ENCODE data around the gene LYZL2. TPM values are rescaled to one million over a fixed set of nuclear protein-coding genes. Genes with fewer than 3 reads are reported as not detected.
"Not testable (repeated sequence)": the region's sequence is repeated elsewhere in the genome, so short reads cannot be mapped to it uniquely, and the experiment has no call there.

LYZL2 gene
- total RNA-seq, 8 experiments from 2014 or later, result not detected

DNA sequence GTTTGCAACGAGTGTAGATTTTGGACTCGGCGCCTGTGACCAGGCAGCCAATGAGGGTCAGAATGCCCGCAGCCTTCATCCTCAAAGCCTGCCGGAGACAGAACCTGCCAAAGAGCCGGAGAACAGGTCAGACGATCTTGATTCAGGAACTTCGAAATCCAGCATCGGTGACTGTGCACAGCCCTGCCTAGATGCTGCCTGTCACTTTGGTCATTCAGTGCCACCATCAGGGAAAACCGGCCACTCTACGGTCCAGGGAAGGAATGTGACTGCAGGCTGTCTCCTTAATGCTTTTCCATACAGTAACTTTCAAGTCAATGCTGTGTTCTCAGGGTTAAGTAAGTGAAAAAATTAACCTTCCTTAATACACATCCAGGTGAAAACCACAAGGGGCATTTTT lies 2.7 kb downstream of the LYZL2 start:
- H3K4me3 ChIP-seq; H3K4me1 ChIP-seq (replicated peaks in 1 of 2); H3K27ac ChIP-seq; in situ Hi-C loops (cut with MboI; ENCODE audit: low pct_unique_long_range_greater_than_20kb in 2 of 9, low sequenced_read_pairs in 9 of 9, unreplicated experiment in 9 of 9); ATAC-seq (replicated peaks in 6 of 8): not testable (repeated sequence)
- WGBS, 10 experiments, result no CpG with 5 or more reads among the region's 11 CpGs

DNA sequence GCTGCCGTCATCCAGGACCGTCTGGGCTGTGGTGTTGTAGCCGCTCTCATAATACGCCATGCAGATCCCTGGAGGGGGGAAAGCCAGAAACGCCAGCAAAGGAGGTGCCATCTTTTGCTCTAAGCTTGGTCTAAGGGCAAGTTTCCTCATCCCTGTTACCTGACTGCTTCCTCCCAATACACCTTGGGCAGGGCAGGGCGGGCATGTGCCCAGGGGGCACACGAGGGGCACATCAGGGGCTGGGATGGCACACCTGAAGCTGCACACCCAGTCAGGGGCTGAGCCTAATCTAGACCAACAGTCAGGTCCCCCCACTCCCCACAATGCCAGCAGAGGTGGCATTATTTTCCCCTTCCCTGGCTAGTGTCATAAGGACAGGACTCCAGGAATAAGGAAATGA lies 3.4 kb downstream of the LYZL2 start:
- H3K4me1 ChIP-seq (replicated peaks in 1 of 2); H3K4me3 ChIP-seq; H3K27ac ChIP-seq; ATAC-seq (replicated peaks in 6 of 8); in situ Hi-C loops (cut with MboI; ENCODE audit: low pct_unique_long_range_greater_than_20kb in 2 of 9, low sequenced_read_pairs in 9 of 9, unreplicated experiment in 9 of 9): not testable (repeated sequence)
- WGBS, 10 experiments, result 90% methylated on average over 3 of the region's 7 CpGs; no CpG with 5 or more reads in 9 of the 10 experiments

DNA sequence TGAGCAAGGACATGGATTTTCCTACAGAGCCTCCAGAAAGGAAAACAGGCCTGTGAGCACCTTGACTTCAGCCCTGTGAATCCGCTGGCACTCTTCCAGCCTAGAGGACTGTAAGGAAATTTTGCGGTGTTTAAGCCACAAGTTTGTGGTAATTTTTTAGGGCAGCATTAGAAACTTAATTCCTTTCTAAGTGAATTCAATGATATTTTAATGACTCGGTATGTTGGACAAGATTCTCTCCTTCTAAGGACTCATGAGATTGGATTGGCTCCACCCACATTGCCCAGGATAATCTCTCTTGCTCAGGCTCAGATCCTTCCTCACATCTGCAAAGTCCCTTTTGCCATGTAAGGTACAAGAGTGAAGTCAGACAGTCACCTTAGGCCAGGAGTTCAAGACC lies 4.5 kb downstream of the LYZL2 start:
- Histone ChIP-seq H3K27ac (no peak overlapping the region), H3K4me3 (no peak overlapping the region), H3K4me1 (replicated peaks in 1 of 2) (no peaks in the 10 kb centered on the region)
- in situ Hi-C loops (cut with MboI; ENCODE audit: low pct_unique_long_range_greater_than_20kb in 2 of 9, low sequenced_read_pairs in 9 of 9, unreplicated experiment in 9 of 9), result no loop called here
- 38 to 100% (median 76%) methylated on average over 1 to 3 of the region's 3 CpGs; no CpG with 5 or more reads in 4 of the 10 experiments for WGBS, 10 experiments
- no peak for ATAC-seq (replicated peaks in 6 of 8)

DNA sequence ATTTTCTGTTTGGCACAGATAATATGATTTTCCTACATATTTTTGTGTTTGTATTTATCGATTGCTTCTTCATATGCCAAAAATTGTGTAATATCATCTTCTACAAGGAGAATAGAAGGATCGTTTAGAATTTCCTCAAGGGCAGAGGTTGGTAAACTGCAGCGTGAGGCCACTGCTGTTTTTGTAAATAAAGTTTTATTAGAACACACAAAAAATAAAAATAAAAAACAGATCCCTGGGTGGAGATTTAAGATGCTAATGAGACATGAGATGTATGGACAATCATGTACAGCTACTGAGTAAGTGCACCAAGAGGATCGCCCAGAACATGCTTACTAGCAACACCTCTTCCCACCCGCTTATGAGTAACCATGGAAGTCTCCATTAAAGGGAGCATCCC lies 9.6 kb downstream of the LYZL2 start:
- in situ Hi-C loops (cut with MboI; ENCODE audit: low pct_unique_long_range_greater_than_20kb in 2 of 9, low sequenced_read_pairs in 9 of 9, unreplicated experiment in 9 of 9), result no loop called here
- 54 to 100% (median 91%) methylated on average over 2 to 5 of the region's 5 CpGs for WGBS, 10 experiments
- no peak overlapping the region for H3K27ac ChIP-seq

DNA sequence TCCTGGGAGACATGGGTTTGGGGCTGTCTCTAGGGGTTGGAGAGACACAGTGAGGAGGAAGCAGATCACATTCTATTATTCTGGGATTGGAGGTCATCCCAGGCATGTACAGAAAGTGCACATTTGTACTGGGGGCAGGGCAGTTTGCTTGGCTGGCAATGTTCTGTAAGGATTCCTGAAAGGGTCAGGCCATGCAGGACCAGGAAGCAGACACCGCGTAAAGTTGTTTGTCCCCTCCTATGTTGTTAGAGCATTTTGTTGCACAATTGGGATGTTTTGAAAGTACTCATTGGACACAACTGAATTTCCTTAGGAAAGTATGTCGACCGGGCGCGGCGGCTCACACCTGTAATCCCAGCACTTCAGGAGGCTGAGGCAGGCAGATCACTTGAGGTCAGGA lies 12.5 kb downstream of the LYZL2 start:
- H3K27ac ChIP-seq, result no peak overlapping the region
- H3K4me3 ChIP-seq, result no peak overlapping the region
- in situ Hi-C loops (cut with MboI; ENCODE audit: low pct_unique_long_range_greater_than_20kb in 2 of 9, low sequenced_read_pairs in 9 of 9, unreplicated experiment in 9 of 9), result no loop called here
- WGBS, 10 experiments, result 90 to 100% (median 96%) methylated on average over 1 to 7 of the region's 7 CpGs; no CpG with 5 or more reads in 6 of the 10 experiments
- ATAC-seq (replicated peaks in 6 of 8), result no peak
- H3K4me1 ChIP-seq (replicated peaks in 1 of 2), result no peaks in the 10 kb centered on the region

More for the DNA sequence above, 9.6 kb downstream of the LYZL2 start:
- no peak for ATAC-seq (replicated peaks in 6 of 8)
- Histone ChIP-seq H3K4me3 (no peak overlapping the region), H3K4me1 (replicated peaks in 1 of 2) (no peaks in the 10 kb centered on the region)

DNA sequence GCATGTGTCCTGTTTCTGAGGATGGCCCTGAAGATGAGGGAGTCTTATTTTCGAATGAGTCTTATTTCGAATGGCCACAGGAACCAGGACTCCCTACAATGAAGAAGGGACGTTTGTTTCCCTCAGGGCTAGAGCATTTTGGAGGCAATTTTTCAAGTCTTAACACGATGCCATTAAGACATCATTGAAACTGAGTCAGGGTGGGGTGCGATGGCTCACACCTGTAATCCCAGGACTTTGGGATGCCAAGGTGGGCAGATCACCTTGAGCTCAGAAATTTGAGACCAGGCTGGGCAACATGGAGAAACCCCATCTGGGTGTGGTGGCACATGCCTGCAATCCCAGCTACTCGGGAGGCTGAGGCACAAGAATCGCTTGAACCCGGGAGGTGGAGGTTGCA lies 18.5 kb downstream of the LYZL2 start:
- H3K27ac ChIP-seq; in situ Hi-C loops (cut with MboI; ENCODE audit: low pct_unique_long_range_greater_than_20kb in 2 of 9, low sequenced_read_pairs in 9 of 9, unreplicated experiment in 9 of 9); ATAC-seq (replicated peaks in 6 of 8): not testable (repeated sequence)

DNA sequence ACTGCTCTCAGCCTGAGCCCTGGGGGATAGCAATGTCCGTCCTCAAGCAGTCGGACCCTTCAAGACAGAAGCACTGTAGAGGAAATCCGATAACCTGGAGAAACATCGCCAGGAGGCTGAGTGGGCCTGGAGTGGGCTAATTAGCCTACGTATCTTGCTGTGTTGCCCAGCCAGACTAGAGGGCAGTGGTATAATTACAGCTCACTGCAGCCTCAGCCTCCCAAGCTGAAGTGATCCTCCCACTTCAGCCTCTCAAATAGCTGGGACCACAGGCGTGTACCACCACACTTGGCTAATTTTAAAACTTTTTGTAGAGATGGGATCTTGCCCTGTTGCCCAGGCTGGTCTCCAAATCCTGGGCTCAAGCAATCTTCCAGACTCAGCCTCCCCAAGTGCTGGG lies 21.7 kb downstream of the LYZL2 start:
- no peak overlapping the region for H3K27ac ChIP-seq
- in situ Hi-C loops (cut with MboI; ENCODE audit: low pct_unique_long_range_greater_than_20kb in 2 of 9, low sequenced_read_pairs in 9 of 9, unreplicated experiment in 9 of 9), result no loop called here
- ATAC-seq (replicated peaks in 6 of 8), result no peak
- H3K4me3 ChIP-seq, result no peak overlapping the region
- WGBS, 10 experiments, result 67 to 100% (median 85%) methylated on average over 1 to 4 of the region's 6 CpGs; no CpG with 5 or more reads in 4 of the 10 experiments
- H3K4me1 ChIP-seq (replicated peaks in 1 of 2), result peaks cover 3 to 11% of the 10 kb centered on the region in 2 donors

More for the DNA sequence above, 18.5 kb downstream of the LYZL2 start:
- not testable (repeated sequence) for H3K4me1 ChIP-seq (replicated peaks in 1 of 2); H3K4me3 ChIP-seq
- 60 to 100% (median 82%) methylated on average over 1 to 7 of the region's 8 CpGs; no CpG with 5 or more reads in 1 of the 10 experiments for WGBS, 10 experiments

DNA sequence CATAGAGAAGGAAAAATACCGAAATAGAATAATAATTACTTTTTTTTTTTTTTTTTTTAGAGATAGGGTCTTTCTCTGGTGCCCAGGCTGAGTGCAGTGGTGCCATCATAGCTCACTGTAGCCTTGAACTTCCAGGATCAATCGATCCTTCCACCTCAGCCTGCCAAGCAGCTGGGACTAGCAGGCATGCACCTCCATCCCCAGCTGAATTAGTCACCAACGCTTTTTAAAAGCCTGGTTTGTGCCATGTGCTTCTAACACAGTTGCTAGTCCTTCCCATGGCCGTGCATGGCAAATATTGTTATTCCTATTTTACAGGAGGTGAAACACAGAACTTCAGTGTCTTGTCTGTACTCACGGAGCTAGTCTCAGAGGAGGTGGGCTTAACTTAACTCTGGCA lies 23.2 kb downstream of the LYZL2 start:
- no peak overlapping the region for H3K4me3 ChIP-seq
- in situ Hi-C loops (cut with MboI; ENCODE audit: low pct_unique_long_range_greater_than_20kb in 2 of 9, low sequenced_read_pairs in 9 of 9, unreplicated experiment in 9 of 9), result no loop called here
- no peak overlapping the region for H3K27ac ChIP-seq
- WGBS, 10 experiments, result 0 to 100% (median 73%) methylated on average over 1 to 4 of the region's 5 CpGs
- peaks cover 3 to 11% of the 10 kb centered on the region in 2 donors for H3K4me1 ChIP-seq (replicated peaks in 1 of 2)
- no peak for ATAC-seq (replicated peaks in 6 of 8)

DNA sequence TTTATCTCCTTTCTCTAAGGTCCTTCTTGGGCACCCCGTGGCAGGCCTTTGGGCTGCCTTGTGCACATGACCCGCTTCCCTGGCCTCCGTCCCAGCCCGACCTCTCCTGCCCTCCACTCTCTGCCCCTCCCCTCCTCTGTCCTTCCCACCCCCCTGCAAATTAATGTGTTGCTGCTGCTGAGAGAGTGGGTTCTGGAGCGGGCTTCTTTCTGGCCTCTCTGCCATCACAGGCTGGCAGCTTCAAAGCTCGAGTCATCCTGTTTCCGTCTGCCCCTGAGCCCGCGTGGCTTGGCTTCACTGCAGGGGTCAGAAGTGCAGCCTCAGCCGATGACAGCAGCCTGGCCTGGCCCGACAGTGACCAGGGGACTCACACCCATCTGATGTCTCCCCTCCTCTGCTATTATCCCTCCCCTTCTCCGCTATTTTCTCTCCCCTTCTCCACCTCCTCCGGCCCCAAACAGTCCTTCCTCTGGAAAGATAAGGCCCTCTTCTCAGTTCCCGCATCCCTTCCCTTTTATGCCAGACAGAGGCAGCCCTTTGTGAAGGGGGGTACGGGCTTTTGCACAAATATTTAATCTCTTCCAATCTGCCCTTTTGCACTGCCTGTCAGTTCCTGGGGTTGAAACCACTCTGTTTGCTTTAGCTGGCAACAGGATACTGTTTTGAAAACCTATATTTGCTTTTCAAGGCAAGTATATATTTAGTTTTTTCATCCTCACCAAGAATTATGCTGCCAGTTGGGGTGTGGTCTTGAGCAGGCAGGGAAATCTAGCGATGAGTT lies 24.0 kb downstream of the LYZL2 start:
- 60 to 100% (median 86%) methylated on average over 1 to 5 of the region's 16 CpGs; no CpG with 5 or more reads in 3 of the 10 experiments for WGBS, 10 experiments
- H3K4me3 ChIP-seq; in situ Hi-C loops (cut with MboI; ENCODE audit: low pct_unique_long_range_greater_than_20kb in 2 of 9, low sequenced_read_pairs in 9 of 9, unreplicated experiment in 9 of 9); H3K27ac ChIP-seq: not testable (repeated sequence)
- peaks cover 3 to 11% of the 10 kb centered on the region in 2 donors for H3K4me1 ChIP-seq (replicated peaks in 1 of 2)
- peak in 7 of 8 experiments; percentile 34 to 93 (median 72) for ATAC-seq (replicated peaks in 6 of 8)

DNA sequence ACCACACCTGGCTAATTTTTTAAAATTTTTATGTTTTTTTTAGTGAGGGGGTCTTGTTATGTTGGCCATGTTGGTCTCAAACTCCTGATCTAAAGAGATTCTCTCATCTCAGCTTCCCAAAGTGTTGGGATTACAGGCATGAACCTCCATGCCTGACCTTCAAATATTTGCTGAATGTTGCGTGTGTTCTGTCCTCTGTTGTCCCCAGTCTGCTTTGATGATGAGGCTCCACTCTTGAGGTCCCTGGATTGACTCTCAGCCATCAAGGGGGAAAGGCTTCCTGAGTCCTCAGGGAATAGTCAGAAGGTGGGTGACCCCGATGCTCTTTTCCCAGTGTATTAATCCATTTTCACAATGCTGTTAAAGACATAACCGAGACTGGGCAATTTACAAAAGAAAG lies 26.0 kb downstream of the LYZL2 start:
- in situ Hi-C loops (cut with MboI; ENCODE audit: low pct_unique_long_range_greater_than_20kb in 2 of 9, low sequenced_read_pairs in 9 of 9, unreplicated experiment in 9 of 9), result no loop called here
- 20 to 100% (median 97%) methylated on average over 1 to 2 of the region's 3 CpGs; no CpG with 5 or more reads in 6 of the 10 experiments for WGBS, 10 experiments
- no peak for ATAC-seq (replicated peaks in 6 of 8)

DNA sequence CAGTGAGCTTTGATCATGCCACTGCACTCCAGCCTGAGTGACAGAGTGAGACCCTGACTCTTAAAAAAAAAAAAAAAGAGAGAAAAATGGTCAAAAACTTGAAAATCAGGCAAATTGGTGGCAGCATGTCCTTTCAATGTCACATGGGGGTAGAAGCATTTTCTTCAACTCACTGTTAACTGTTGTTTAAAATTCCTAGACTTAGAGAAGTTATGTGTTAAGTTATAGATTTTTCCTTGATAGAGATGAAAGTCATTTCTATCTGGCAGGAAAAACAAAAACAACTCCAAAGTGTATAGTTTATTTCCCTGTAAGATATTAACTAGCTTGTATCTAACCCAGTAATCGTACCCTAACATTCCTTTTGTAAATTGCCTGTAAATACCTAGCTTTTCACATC lies 26.8 kb downstream of the LYZL2 start:
- H3K4me1 ChIP-seq (replicated peaks in 1 of 2), result peaks cover 8 to 11% of the 10 kb centered on the region in 2 donors
- no peak for ATAC-seq (replicated peaks in 6 of 8)
- 50 to 100% (median 80%) methylated on average over 1 of the region's 1 CpG; no CpG with 5 or more reads in 4 of the 10 experiments for WGBS, 10 experiments
- in situ Hi-C loops (cut with MboI; ENCODE audit: low pct_unique_long_range_greater_than_20kb in 2 of 9, low sequenced_read_pairs in 9 of 9, unreplicated experiment in 9 of 9), result no loop called here
- H3K27ac ChIP-seq, result no peak overlapping the region
- no peak overlapping the region for H3K4me3 ChIP-seq

More for the DNA sequence above, 26.0 kb downstream of the LYZL2 start:
- H3K27ac ChIP-seq, result no peak overlapping the region
- H3K4me1 ChIP-seq (replicated peaks in 1 of 2), result peaks cover 3 to 11% of the 10 kb centered on the region in 2 donors
- H3K4me3 ChIP-seq, result no peak overlapping the region

DNA sequence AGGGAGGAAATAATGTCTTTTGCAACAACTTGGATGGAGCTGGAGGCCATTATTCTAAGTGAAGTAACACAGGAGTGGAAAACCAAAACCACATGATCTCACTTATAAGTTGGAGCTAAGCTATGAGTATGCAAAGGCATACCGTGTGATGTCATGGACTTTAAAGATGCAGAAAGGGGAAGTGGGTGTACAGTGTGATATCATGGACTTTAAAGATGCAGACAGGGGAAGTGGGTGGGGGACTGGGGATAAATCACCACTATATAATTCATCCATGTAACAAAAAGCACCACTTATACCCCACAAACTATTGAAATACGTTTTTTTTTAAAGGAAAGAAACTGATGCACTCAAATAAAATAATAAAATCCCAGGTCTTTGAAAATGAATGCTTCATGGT lies 29.5 kb downstream of the LYZL2 start:
- ATAC-seq (replicated peaks in 6 of 8), result peak in 1 of 8 experiments; percentile 18

DNA sequence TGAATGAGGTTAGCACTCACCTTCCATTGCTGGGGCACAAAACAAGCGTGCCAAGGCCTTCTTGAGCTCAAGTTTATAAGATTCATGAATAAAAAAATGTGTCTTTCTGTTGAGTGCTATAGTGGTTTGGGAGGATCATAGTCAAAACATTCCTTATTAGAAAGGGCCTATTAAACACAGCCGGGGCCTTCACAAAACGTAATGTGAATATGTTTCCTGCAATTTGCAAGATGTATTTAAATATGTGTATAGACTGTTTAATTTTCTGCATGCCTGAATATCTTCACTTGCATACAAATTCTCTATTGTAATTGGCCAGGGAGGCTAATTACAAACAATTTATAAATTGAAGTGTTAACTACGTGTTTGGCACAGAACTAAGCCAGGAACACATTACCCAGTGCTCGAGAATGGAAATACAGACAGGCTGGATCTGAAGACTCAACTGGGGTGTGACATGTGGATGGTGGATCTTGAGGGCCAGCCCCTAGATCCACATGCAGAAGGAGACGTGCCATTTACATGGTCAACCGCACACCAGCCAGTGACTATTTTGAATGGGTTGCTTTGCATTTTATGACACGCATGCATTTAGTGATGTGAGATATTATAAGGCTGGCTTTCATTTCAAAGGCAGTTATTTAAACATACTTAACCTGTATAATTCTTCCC lies 31.3 kb downstream of the LYZL2 start:
- in situ Hi-C loops (cut with MboI; ENCODE audit: low pct_unique_long_range_greater_than_20kb in 2 of 9, low sequenced_read_pairs in 9 of 9, unreplicated experiment in 9 of 9), result loop anchor here in 5 of 9 experiments (25.0 kb wide), 2 partner anchors 186 to 586 kb away; no protein-coding TSS in a partner anchor
- peaks cover 12 to 24% of the 10 kb centered on the region in 2 donors for H3K4me1 ChIP-seq (replicated peaks in 1 of 2)
- H3K27ac ChIP-seq, result no peak overlapping the region
- ATAC-seq (replicated peaks in 6 of 8), result peak in 3 of 8 experiments; percentile 75 to 92 (median 77)
- 0 to 100% (median 80%) methylated on average over 1 to 8 of the region's 8 CpGs for WGBS, 10 experiments
- H3K4me3 ChIP-seq, result no peak overlapping the region

More for the DNA sequence above, 29.5 kb downstream of the LYZL2 start:
- Histone ChIP-seq H3K27ac (no peak overlapping the region), H3K4me1 (replicated peaks in 1 of 2) (peaks cover 15 to 22% of the 10 kb centered on the region in 2 donors), H3K4me3 (no peak overlapping the region)
- WGBS, 10 experiments, result 0 to 91% (median 80%) methylated on average over 1 of the region's 2 CpGs; no CpG with 5 or more reads in 5 of the 10 experiments
- in situ Hi-C loops (cut with MboI; ENCODE audit: low pct_unique_long_range_greater_than_20kb in 2 of 9, low sequenced_read_pairs in 9 of 9, unreplicated experiment in 9 of 9), result no loop called here

Measured in motor neuron (in vitro differentiated cells).